GM19455 (cell line): ENCODE data around the gene LRRC7.
"Not testable (repeated sequence)": the region's sequence is repeated elsewhere in the genome, so short reads cannot be mapped to it uniquely, and the experiment has no call there.

ENCODE experiments used
- ATAC-seq: cut with Tn5 transposase; IDR thresholded peaks from one replicate; pipeline ENCODE4 v1.9.1; 2021; ENCODE audit not compliant: unreplicated experiment

Gene LRRC7

GRCh38 chr1:69862906-69863305 is 295.2 kb downstream of the LRRC7 start:
- ATAC-seq: no peak

GRCh38 chr1:69863704-69864103 is 296.0 kb downstream of the LRRC7 start:
- ATAC-seq: no peak

- ATAC-seq: no peak
Observed at GRCh38 chr1:69871412-69871811, 303.7 kb downstream of the LRRC7 start.

- ATAC-seq: no peak
Observed at GRCh38 chr1:69878338-69878737, 310.6 kb downstream of the LRRC7 start.

- ATAC-seq: not testable (repeated sequence)
Observed at GRCh38 chr1:69888016-69888415, 320.3 kb downstream of the LRRC7 start.

- ATAC-seq: no peak
Observed at GRCh38 chr1:69888657-69889056, 320.9 kb downstream of the LRRC7 start.

GRCh38 chr1:69898403-69898947 is 330.8 kb downstream of the LRRC7 start:
- ATAC-seq: no peak

GRCh38 chr1:69911301-69911801 is 343.6 kb downstream of the LRRC7 start:
- ATAC-seq: no peak

GRCh38 chr1:69913977-69914376 is 346.3 kb downstream of the LRRC7 start:
- no peak for ATAC-seq

GRCh38 chr1:69914976-69915765 is 347.4 kb downstream of the LRRC7 start:
- ATAC-seq: no peak

- no peak for ATAC-seq
Observed at GRCh38 chr1:69919129-69919921, 351.6 kb downstream of the LRRC7 start.

- no peak for ATAC-seq
Observed at GRCh38 chr1:69919922-69920273, 352.2 kb downstream of the LRRC7 start.

GRCh38 chr1:69920426-69920825 is 352.7 kb downstream of the LRRC7 start:
- no peak for ATAC-seq

- ATAC-seq: no peak
Observed at GRCh38 chr1:69921486-69921885, 353.8 kb downstream of the LRRC7 start.

GRCh38 chr1:69928234-69928633 is 360.5 kb downstream of the LRRC7 start:
- ATAC-seq: not testable (repeated sequence)

- no peak for ATAC-seq
Observed at GRCh38 chr1:69929308-69930057, 361.8 kb downstream of the LRRC7 start.

GRCh38 chr1:69930396-69930795 is 362.7 kb downstream of the LRRC7 start:
- no peak for ATAC-seq

- ATAC-seq: no peak
Observed at GRCh38 chr1:69932760-69933159, 365.0 kb downstream of the LRRC7 start.

GRCh38 chr1:69940231-69940630 is 372.5 kb downstream of the LRRC7 start:
- no peak for ATAC-seq

- no peak for ATAC-seq
Observed at GRCh38 chr1:69940816-69941215, 373.1 kb downstream of the LRRC7 start.

GRCh38 chr1:69943030-69943429 is 375.3 kb downstream of the LRRC7 start:
- no peak for ATAC-seq
